Testis (tissue), 2 donors: ENCODE results near the gene AKNAD1.

Experiments used
- CTCF ChIP-seq, 3 experiments: fragments of 450-650 bp in 2 of 3; fragments of 200-600 bp in 1 of 3; sonication (generic) in 1 of 3; IDR thresholded peaks; one replicate each; pipeline ENCODE4 v1.5.1; 2016 to 2019; ENCODE audit warnings: antibody characterized with exemption in 3 of 3, mild to moderate bottlenecking in 2 of 3, moderate library complexity in 1 of 3
- POLR2A ChIP-seq: fragments of 450-650 bp; IDR thresholded peaks from one replicate; pipeline ENCODE4 v1.6.1; 2017; ENCODE audit warnings: antibody characterized with exemption, mild to moderate bottlenecking, moderate library complexity

- no peak for TF ChIP-seq CTCF (IDR thresholded peaks at IDR 0.05)
- no peak for TF ChIP-seq POLR2A
Observed at GRCh38 chr1:108880850-108881249, 24.0 kb upstream of the AKNAD1 start.
